Smooth muscle cell (in vitro differentiated cells): Measurements from ENCODE around the gene TMPRSS6. TPM values are rescaled to one million over a fixed set of nuclear protein-coding genes. Genes with fewer than 3 reads are reported as not detected.

ENCODE experiments used
- DNase-seq: peaks from one replicate; lab custom pipeline; 2025; ENCODE audit not compliant: unreplicated experiment; lab: John Stamatoyannopoulos, UW
- H2AFZ ChIP-seq: fragments of 200-600 bp; sonication (generic); 2 replicates; pipeline ENCODE4 v1.6.0; 2016; ENCODE audit warnings: antibody characterized with exemption, low read depth, mild to moderate bottlenecking
- H3F3A ChIP-seq: fragments of 200-600 bp; sonication (generic); 2 replicates; pipeline ENCODE4 v1.6.0; 2017; ENCODE audit warnings: antibody characterized with exemption, low read depth
- H3K27ac ChIP-seq: fragments of 200-600 bp; sonication (generic); 2 replicates; pipeline ENCODE4 v1.5.1; 2016; ENCODE audit warnings: low read depth, mild to moderate bottlenecking
- H3K27me3 ChIP-seq: fragments of 200-600 bp; sonication (generic); 2 replicates; pipeline ENCODE4 v1.6.1; 2016; ENCODE audit warnings: low read depth, mild to moderate bottlenecking
- H3K36me3 ChIP-seq: fragments of 200-600 bp; sonication (generic); 2 replicates; pipeline ENCODE4 v1.5.1; 2016; ENCODE audit warnings: low read depth
- H3K4me1 ChIP-seq: fragments of 200-600 bp; sonication (generic); 2 replicates; pipeline ENCODE4 v1.5.1; 2016; ENCODE audit warnings: low read depth
- H3K4me2 ChIP-seq: fragments of 200-600 bp; sonication (generic); 2 replicates; pipeline ENCODE4 v1.6.0; 2016; ENCODE audit warnings: mild to moderate bottlenecking
- H3K4me3 ChIP-seq: fragments of 200-600 bp; sonication (generic); 2 replicates; pipeline ENCODE4 v1.5.1; 2016; ENCODE audit warnings: mild to moderate bottlenecking
- H3K79me2 ChIP-seq: fragments of 200-600 bp; sonication (generic); 2 replicates; pipeline ENCODE4 v1.6.0; 2016; ENCODE audit warnings: low read depth, mild to moderate bottlenecking
- H3K9ac ChIP-seq: fragments of 200-600 bp; sonication (generic); 2 replicates; pipeline ENCODE4 v1.6.0; 2016; ENCODE audit warnings: low read depth
- H3K9me3 ChIP-seq: fragments of 200-600 bp; sonication (generic); replicated peaks from 2 replicates; pipeline ENCODE4 v1.5.1; 2016; ENCODE audit warnings: low read depth
- H4K20me1 ChIP-seq: fragments of 200-600 bp; sonication (generic); 2 replicates; pipeline ENCODE4 v1.6.0; 2016; ENCODE audit warnings: low read depth
- CTCF ChIP-seq: fragments of 200-600 bp; sonication (generic); IDR thresholded peaks from 2 replicates; pipeline ENCODE4 v1.5.1; 2017; ENCODE audit warnings: borderline replicate concordance, mild to moderate bottlenecking, antibody characterized with exemption; ENCODE audit not compliant: insufficient read depth, poor library complexity, severe bottlenecking
- WGBS: methylation state at CpG from one replicate; pipeline ENCODE4 v1.1.7; 2016; ENCODE audit warnings: low lambda C conversion rate; 5-methylcytosine and 5-hydroxymethylcytosine counted together
- polyA plus RNA-seq: library from polyadenylated mRNA; unstranded; fragments of >200 nt; fragmentation: Nextera tagmentation; extraction: Ambion mirVana; gene quantifications from 2 replicates; pipeline ENCODE4 v1.2.1, GENCODE V29; 2016
- total RNA-seq: library from RNA; depleted of rRNA; stranded (reverse); fragments of >200 nt; gene quantifications from 2 replicates; pipeline ENCODE4 v1.2.3, GENCODE V29; 2014

TMPRSS6 gene
- total and polyA plus RNA-seq, 2 experiments from 2014 or later = not detected

GRCh38 chr22:37068859-37069258 lies 40.7 kb downstream of the TMPRSS6 start:
- Histone ChIP-seq H3K4me2 (no peak overlapping the region), H3F3A (no peaks in the 10 kb centered on the region), H3K9ac (no peak overlapping the region), H3K36me3 (no peaks in the 10 kb centered on the region), H3K9me3 (no peaks in the 10 kb centered on the region), H3K79me2 (no peaks in the 10 kb centered on the region), H3K4me3 (no peak overlapping the region), H3K27ac (no peak overlapping the region), H3K4me1 (no peaks in the 10 kb centered on the region), H2AFZ (no peak overlapping the region), H4K20me1 (no peaks in the 10 kb centered on the region), H3K27me3 (peaks cover 37% of the 10 kb centered on the region)
- TF ChIP-seq CTCF = no peak
- DNase-seq = no peak
- 9% methylated on average over 35 of the region's 36 CpGs for WGBS

- Histone ChIP-seq H2AFZ (no peak overlapping the region), H3K36me3 (no peaks in the 10 kb centered on the region), H3K9me3 (no peaks in the 10 kb centered on the region), H3K79me2 (no peaks in the 10 kb centered on the region), H3K4me2 (no peak overlapping the region), H3K27me3 (peaks cover 34% of the 10 kb centered on the region), H3K9ac (no peak overlapping the region), H3K4me1 (no peaks in the 10 kb centered on the region), H3K4me3 (no peak overlapping the region), H3F3A (no peaks in the 10 kb centered on the region), H4K20me1 (no peaks in the 10 kb centered on the region), H3K27ac (no peak overlapping the region)
- DNase-seq = no peak
- WGBS = 83% methylated on average over 10 of the region's 10 CpGs
- no peak for TF ChIP-seq CTCF
Measured at GRCh38 chr22:37067428-37067827, 42.1 kb downstream of the TMPRSS6 start.

GRCh38 chr22:37065961-37066360 lies 43.6 kb downstream of the TMPRSS6 start:
- Histone ChIP-seq H4K20me1 (no peaks in the 10 kb centered on the region), H3K9ac (no peak overlapping the region), H3K4me3 (no peak overlapping the region), H3K79me2 (no peaks in the 10 kb centered on the region), H3K27ac (no peak overlapping the region), H2AFZ (no peak overlapping the region), H3K4me1 (no peaks in the 10 kb centered on the region), H3K9me3 (no peaks in the 10 kb centered on the region), H3K36me3 (no peaks in the 10 kb centered on the region), H3F3A (no peaks in the 10 kb centered on the region), H3K4me2 (no peak overlapping the region), H3K27me3 (peaks cover 34% of the 10 kb centered on the region)
- 95% methylated on average over 9 of the region's 9 CpGs for WGBS
- no peak for TF ChIP-seq CTCF
- DNase-seq = no peak

- no peak overlapping the region for H3K27ac ChIP-seq
- no peak overlapping the region for H2AFZ ChIP-seq
- no peaks in the 10 kb centered on the region for H3K36me3 ChIP-seq
- WGBS = 77% methylated on average over 3 of the region's 3 CpGs
- no peak overlapping the region for H3K4me2 ChIP-seq
- H4K20me1 ChIP-seq = no peaks in the 10 kb centered on the region
- no peaks in the 10 kb centered on the region for H3F3A ChIP-seq
- H3K9me3 ChIP-seq = no peaks in the 10 kb centered on the region
- H3K4me1 ChIP-seq = no peaks in the 10 kb centered on the region
- H3K27me3 ChIP-seq = peaks cover 27% of the 10 kb centered on the region
- no peak for DNase-seq
- H3K4me3 ChIP-seq = no peak overlapping the region
- H3K79me2 ChIP-seq = no peaks in the 10 kb centered on the region
- TF ChIP-seq CTCF = no peak
- no peak overlapping the region for H3K9ac ChIP-seq
Measured at GRCh38 chr22:37065180-37065579, 44.3 kb downstream of the TMPRSS6 start.
